ENCODE results near the gene MBD4.
"Not testable (repeated sequence)": the region's sequence is repeated elsewhere in the genome, so short reads cannot be mapped to it uniquely, and the experiment has no call there.

DNA sequence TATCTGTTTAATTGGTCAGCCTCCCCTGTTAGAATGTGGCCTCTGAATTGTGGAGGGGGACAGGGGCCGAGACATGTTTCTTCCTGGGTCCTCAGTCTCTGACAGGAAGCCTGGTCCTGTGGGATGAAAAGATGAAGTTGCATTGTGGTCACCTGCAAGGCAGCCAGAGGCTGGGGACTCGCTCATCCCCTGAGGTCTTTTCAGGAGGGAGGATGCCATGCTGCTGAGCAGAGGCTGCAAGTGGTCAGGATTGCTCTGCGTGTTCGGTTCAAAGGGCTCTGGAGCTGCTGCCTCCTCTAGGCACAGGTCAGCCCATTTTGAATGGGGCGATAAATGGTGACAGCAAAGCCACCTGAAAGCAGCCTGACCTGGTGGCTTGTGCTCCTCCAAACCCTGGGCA, 55.6 kb downstream of the MBD4 start:
- not testable (repeated sequence) for TF ChIP-seq CTCF (IDR thresholded peaks at IDR 0.05); ZFX (IDR thresholded peaks at IDR 0.05; ENCODE audit: borderline replicate concordance)
